ENCODE results near the gene CDR2. TPM values are rescaled to one million over a fixed set of nuclear protein-coding genes. Genes with fewer than 3 reads are reported as not detected.

The CDR2 gene
- total and polyA plus RNA-seq, 2 of the 13 experiments (the other 11 are each of a cell fraction or from before 2014, with no cell fraction given) = 59.0 to 78.9 TPM

DNA sequence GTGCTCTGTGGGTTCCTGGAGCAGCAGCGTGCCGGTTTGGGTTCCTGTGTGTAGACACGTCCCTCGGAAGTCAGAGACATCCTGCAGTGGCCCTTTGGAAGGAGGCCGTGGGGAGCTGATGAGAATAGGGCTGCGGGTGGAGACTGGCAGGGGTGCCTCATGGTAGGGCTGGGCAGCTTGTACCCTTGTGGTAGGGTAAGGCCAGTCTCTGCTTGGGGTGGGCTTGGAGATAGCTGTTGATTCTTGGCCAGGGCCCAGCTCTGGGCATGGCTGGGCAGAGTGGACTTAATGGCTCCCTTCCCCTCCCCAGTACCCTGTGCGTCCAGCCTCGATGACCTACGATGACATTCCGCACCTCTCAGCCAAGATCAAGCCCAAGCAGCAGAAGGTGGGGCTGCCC is 66.6 kb downstream of the CDR2 start (continued):
- no peak for TF ChIP-seq ZNF160 (CRISPR knock-in tag; IDR thresholded peaks at IDR 0.05)
- TF ChIP-seq NAIF1 (CRISPR knock-in tag; IDR thresholded peaks at IDR 0.05; ENCODE audit: borderline replicate concordance) = no peak
- TF ChIP-seq, protein P1, sequence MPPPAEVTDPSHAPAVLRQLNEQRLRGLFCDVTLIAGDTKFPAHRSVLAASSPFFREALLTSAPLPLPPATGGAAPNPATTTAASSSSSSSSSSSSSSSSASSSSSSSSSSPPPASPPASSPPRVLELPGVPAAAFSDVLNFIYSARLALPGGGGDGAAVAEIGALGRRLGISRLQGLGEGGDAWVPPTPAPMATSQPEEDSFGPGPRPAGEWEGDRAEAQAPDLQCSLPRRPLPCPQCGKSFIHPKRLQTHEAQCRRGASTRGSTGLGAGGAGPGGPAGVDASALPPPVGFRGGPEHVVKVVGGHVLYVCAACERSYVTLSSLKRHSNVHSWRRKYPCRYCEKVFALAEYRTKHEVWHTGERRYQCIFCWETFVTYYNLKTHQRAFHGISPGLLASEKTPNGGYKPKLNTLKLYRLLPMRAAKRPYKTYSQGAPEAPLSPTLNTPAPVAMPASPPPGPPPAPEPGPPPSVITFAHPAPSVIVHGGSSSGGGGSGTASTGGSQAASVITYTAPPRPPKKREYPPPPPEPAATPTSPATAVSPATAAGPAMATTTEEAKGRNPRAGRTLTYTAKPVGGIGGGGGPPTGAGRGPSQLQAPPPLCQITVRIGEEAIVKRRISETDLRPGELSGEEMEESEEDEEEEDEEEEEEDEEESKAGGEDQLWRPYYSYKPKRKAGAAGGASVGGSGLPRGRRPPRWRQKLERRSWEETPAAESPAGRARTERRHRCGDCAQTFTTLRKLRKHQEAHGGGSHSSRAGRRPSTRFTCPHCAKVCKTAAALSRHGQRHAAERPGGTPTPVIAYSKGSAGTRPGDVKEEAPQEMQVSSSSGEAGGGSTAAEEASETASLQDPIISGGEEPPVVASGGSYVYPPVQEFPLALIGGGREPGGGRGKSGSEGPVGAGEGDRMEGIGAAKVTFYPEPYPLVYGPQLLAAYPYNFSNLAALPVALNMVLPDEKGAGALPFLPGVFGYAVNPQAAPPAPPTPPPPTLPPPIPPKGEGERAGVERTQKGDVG (CRISPR knock-in tag; IDR thresholded peaks at IDR 0.05; ENCODE audit: borderline replicate concordance) = no peak
- TF ChIP-seq TARDBP (CRISPR knock-in tag; IDR thresholded peaks at IDR 0.05) = no peak
- 0 out of 2 replicates have a peak, but pooled peaks have one; percentile 25 for TF ChIP-seq ZNF891 (CRISPR knock-in tag; IDR thresholded peaks at IDR 0.05)
- TF ChIP-seq, protein P2, sequence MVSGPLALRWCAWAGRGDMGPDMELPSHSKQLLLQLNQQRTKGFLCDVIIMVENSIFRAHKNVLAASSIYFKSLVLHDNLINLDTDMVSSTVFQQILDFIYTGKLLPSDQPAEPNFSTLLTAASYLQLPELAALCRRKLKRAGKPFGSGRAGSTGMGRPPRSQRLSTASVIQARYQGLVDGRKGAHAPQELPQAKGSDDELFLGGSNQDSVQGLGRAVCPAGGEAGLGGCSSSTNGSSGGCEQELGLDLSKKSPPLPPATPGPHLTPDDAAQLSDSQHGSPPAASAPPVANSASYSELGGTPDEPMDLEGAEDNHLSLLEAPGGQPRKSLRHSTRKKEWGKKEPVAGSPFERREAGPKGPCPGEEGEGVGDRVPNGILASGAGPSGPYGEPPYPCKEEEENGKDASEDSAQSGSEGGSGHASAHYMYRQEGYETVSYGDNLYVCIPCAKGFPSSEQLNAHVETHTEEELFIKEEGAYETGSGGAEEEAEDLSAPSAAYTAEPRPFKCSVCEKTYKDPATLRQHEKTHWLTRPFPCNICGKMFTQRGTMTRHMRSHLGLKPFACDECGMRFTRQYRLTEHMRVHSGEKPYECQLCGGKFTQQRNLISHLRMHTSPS (CRISPR knock-in tag; IDR thresholded peaks at IDR 0.05; ENCODE audit: low read depth) = no peak
- TF ChIP-seq ZNF619 (CRISPR knock-in tag; IDR thresholded peaks at IDR 0.05) = no peak
- no peak for TF ChIP-seq MATR3 (CRISPR knock-in tag; IDR thresholded peaks at IDR 0.05)
- TF ChIP-seq AGO1 (IDR thresholded peaks at IDR 0.05; ENCODE audit: low read depth, low read length, poor library complexity, severe bottlenecking) = no peak
- no peak for TF ChIP-seq NFATC3 (CRISPR knock-in tag; IDR thresholded peaks at IDR 0.05)
- no peak for TF ChIP-seq TBX2 (CRISPR knock-in tag; IDR thresholded peaks at IDR 0.05; ENCODE audit: borderline replicate concordance)
- TF ChIP-seq SMYD3 (CRISPR knock-in tag; IDR thresholded peaks at IDR 0.05) = no peak
- no peak for TF ChIP-seq RBM39 (IDR thresholded peaks at IDR 0.05; ENCODE audit: low read depth, low read length, poor library complexity, severe bottlenecking)
- TF ChIP-seq, protein P3, sequence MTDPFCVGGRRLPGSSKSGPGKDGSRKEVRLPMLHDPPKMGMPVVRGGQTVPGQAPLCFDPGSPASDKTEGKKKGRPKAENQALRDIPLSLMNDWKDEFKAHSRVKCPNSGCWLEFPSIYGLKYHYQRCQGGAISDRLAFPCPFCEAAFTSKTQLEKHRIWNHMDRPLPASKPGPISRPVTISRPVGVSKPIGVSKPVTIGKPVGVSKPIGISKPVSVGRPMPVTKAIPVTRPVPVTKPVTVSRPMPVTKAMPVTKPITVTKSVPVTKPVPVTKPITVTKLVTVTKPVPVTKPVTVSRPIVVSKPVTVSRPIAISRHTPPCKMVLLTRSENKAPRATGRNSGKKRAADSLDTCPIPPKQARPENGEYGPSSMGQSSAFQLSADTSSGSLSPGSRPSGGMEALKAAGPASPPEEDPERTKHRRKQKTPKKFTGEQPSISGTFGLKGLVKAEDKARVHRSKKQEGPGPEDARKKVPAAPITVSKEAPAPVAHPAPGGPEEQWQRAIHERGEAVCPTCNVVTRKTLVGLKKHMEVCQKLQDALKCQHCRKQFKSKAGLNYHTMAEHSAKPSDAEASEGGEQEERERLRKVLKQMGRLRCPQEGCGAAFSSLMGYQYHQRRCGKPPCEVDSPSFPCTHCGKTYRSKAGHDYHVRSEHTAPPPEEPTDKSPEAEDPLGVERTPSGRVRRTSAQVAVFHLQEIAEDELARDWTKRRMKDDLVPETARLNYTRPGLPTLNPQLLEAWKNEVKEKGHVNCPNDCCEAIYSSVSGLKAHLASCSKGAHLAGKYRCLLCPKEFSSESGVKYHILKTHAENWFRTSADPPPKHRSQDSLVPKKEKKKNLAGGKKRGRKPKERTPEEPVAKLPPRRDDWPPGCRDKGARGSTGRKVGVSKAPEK (CRISPR knock-in tag; IDR thresholded peaks at IDR 0.05; ENCODE audit: borderline replicate concordance) = no peak
- TF ChIP-seq, protein P4, sequence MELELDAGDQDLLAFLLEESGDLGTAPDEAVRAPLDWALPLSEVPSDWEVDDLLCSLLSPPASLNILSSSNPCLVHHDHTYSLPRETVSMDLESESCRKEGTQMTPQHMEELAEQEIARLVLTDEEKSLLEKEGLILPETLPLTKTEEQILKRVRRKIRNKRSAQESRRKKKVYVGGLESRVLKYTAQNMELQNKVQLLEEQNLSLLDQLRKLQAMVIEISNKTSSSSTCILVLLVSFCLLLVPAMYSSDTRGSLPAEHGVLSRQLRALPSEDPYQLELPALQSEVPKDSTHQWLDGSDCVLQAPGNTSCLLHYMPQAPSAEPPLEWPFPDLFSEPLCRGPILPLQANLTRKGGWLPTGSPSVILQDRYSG (CRISPR knock-in tag; IDR thresholded peaks at IDR 0.05) = no peak
- no peak for TF ChIP-seq FOXK2 (IDR thresholded peaks at IDR 0.05)
- no peak for TF ChIP-seq ZNF24 (IDR thresholded peaks at IDR 0.05)
- TF ChIP-seq THAP9 (CRISPR knock-in tag; IDR thresholded peaks at IDR 0.05; ENCODE audit: borderline replicate concordance) = 0 out of 2 replicates have a peak, but pooled peaks have one; percentile 7
- TF ChIP-seq GATAD1 (CRISPR knock-in tag; IDR thresholded peaks at IDR 0.05) = no peak

All from HepG2 (cell line).